Measurements from ENCODE around the gene ZNF433. TPM values are rescaled to one million over a fixed set of nuclear protein-coding genes. Genes with fewer than 3 reads are reported as not detected.
"Not testable (repeated sequence)": the region's sequence is repeated elsewhere in the genome, so short reads cannot be mapped to it uniquely, and the experiment has no call there.

The ZNF433 gene
- total RNA-seq = 1 to 10 TPM; 1.4 to 1.8 TPM

- peak; percentile 76 to 82 for DNase-seq (ENCODE audit: low spot score in 2 of 2)
- ATAC-seq = peak; percentile 92 to 98
- H3K27ac Mint-ChIP-seq = peak within 1 kb of the TSS in 1 of 2 donors; percentile 81
- peaks cover 0 to 39% of the 10 kb centered on the region in 2 donors for H3K36me3 Mint-ChIP-seq
- H3K9me3 Mint-ChIP-seq = peaks cover 0 to 13% of the 10 kb centered on the region in 2 donors
Observed at GRCh38 chr19:12035220-12036172, at the start of gene ZNF433. ZNF433 (minus strand) TSS chr19:12035679; CDS start chr19:12035539, 140 bp downstream.

DNA sequence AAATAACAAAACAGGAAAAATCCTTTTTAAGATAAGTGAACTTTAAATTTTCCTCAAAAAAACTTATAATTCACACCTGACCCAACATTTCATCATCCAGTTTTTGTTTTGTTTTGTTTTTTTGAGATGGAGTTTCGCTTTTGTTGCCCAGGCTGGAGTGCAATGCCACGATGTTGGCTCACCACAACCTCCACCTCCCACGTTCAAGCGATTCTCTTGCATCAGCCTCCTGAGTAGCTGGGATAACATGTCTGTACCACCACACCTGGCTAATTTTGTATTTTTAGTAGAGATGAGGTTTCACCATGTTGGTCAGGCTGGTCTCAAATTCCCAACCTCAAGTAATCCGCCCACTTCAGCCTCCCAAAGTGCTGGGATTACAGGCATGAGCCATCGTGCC is 47.9 kb upstream of the ZNF433 start:
- ATAC-seq; DNase-seq (ENCODE audit: low spot score in 2 of 2); H3K27ac Mint-ChIP-seq; H3K9me3 Mint-ChIP-seq: not testable (repeated sequence)
- H3K36me3 Mint-ChIP-seq = peaks cover 15 to 30% of the 10 kb centered on the region in 2 donors

GRCh38 chr19:12077375-12077774 is 41.9 kb upstream of the ZNF433 start:
- Mint-ChIP-seq H3K36me3 (peaks cover 55 to 80% of the 10 kb centered on the region in 2 donors), H3K9me3 (peaks cover 31 to 39% of the 10 kb centered on the region in 2 donors), H3K27ac (no peak overlapping the region)
- ATAC-seq (no peak), DNase-seq (ENCODE audit: low spot score in 2 of 2) (no peak)

DNA sequence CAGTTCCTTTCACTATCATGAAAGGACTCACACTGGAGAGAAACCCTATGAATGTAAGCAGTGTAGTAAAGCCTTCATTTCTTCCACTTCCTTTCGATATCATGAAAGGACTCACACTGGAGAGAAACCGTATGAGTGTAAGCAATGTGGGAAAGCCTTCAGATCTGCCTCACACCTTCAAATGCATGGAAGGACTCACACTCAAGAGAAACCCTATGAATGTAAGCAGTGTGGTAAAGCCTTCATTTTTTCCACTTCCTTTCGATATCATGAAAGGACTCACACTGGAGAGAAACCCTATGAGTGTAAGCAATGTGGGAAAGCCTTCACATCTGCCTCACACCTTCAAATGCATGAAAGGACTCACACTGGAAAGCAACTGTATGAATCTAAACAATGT is 40.9 kb upstream of the ZNF433 start:
- peaks cover 31 to 39% of the 10 kb centered on the region in 2 donors for H3K9me3 Mint-ChIP-seq
- H3K27ac Mint-ChIP-seq; ATAC-seq; DNase-seq (ENCODE audit: low spot score in 2 of 2): not testable (repeated sequence)
- peaks cover 52 to 77% of the 10 kb centered on the region in 2 donors for H3K36me3 Mint-ChIP-seq

DNA sequence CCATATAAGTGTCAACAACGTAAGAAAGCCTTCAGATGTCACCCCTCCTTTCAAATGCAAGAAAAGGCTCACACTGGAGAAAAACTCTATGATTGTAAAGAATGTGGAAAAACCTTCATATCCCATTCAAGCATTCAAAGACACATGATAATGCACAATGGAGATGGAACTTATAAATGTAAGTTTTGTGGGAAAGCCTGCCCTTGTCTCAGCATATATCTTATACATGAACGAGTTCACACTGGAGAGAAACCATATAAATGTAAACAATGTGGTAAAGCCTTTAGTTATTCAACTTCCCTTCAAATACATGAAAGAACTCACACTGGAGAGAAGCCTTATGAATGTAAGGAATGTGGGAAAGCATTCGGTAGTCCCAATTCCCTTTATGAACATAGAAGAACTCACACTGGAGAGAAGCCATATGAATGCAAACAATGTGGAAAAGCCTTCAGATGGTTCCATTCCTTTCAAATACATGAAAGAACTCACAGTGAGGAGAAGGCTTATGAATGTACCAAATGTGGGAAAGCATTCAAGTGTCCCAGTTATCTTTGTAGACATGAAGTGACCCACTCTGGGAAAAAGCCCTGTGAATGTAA is 40.2 kb upstream of the ZNF433 start:
- ATAC-seq (no peak), DNase-seq (ENCODE audit: low spot score in 2 of 2) (no peak)
- peaks cover 34 to 37% of the 10 kb centered on the region in 2 donors for H3K9me3 Mint-ChIP-seq
- peaks cover 52 to 78% of the 10 kb centered on the region in 2 donors for H3K36me3 Mint-ChIP-seq
- H3K27ac Mint-ChIP-seq = no peak overlapping the region

- H3K9me3 Mint-ChIP-seq = peaks cover 4 to 7% of the 10 kb centered on the region in 2 donors
Observed at GRCh38 chr19:12064590-12065538, 29.4 kb upstream of the ZNF433 start, which contains the start of gene ZNF844. ZNF844 (plus strand) TSS chr19:12064731; CDS start chr19:12064874, 143 bp downstream.

DNA sequence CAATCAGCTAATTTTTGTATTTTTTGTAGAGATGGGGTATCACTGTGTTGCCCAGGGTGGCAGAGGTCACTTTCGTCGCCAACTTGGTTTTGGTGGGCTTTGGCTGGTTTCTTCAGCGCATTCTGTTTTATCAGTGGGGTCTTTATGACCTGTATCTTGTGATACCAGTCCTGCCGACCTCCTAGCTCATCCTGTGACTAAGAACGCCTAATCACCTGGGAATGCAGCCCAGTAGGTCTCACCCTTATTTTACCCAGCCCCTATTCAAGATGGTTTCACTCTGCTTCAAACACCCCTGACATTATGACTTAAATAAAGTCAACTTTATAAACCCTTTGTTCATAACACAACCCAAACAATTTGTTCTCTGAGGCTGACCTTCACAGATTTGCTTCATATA is 20.3 kb upstream of the ZNF433 start:
- no peak overlapping the region for H3K27ac Mint-ChIP-seq
- H3K9me3 Mint-ChIP-seq = no peaks in the 10 kb centered on the region
- ATAC-seq (no peak), DNase-seq (ENCODE audit: low spot score in 2 of 2) (no peak)
- H3K36me3 Mint-ChIP-seq = peaks cover 5 to 11% of the 10 kb centered on the region in 2 donors

More at GRCh38 chr19:12064590-12065538, 29.4 kb upstream of the ZNF433 start, which contains the start of gene ZNF844:
- DNase-seq (ENCODE audit: low spot score in 2 of 2) = peak; percentile 78 to 93
- peaks cover 11 to 24% of the 10 kb centered on the region in 2 donors for H3K36me3 Mint-ChIP-seq
- H3K27ac Mint-ChIP-seq = peak within 1 kb of the TSS in 1 of 2 donors; percentile 89
- peak; percentile 87 to 95 for ATAC-seq

- Mint-ChIP-seq H3K36me3 (peaks cover 5 to 16% of the 10 kb centered on the region in 2 donors), H3K27ac (peak within 1 kb of the TSS; percentile 18 to 75), H3K9me3 (no peaks in the 10 kb centered on the region)
- DNase-seq (ENCODE audit: low spot score in 2 of 2) = peak; percentile 67 to 80
- ATAC-seq = peak; percentile 93 to 94
Observed at GRCh38 chr19:12052497-12053169, 17.2 kb upstream of the ZNF433 start, which contains the start of gene ZNF878. ZNF878 (minus strand) TSS chr19:12052961; CDS start chr19:12052801, 160 bp downstream.

DNA sequence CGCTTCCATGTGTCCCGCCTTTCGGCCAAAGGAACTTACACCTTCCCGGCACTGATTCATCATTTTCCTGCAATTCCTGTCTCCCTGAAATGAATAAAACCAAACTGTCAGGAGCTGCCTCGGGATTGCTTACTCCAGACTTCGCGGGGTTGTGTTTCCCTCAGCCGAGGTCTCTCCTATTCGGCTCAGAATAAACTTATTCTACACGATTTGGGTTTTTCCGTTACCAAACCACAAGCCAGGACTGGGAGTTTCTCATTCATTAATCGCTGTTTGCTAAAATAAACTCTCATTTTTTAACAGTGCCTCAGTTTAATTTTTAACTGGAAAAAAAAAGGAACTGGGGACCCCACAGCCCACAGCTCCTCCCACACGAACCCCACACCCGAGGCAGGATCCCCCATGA is 16.6 kb upstream of the ZNF433 start:
- peaks cover 5 to 16% of the 10 kb centered on the region in 2 donors for H3K36me3 Mint-ChIP-seq
- ATAC-seq = no peak
- peak overlapping the region; percentile 18 to 57 for H3K27ac Mint-ChIP-seq
- no peaks in the 10 kb centered on the region for H3K9me3 Mint-ChIP-seq
- no peak for DNase-seq (ENCODE audit: low spot score in 2 of 2)

GRCh38 chr19:12047868-12048267 is 12.4 kb upstream of the ZNF433 start:
- ATAC-seq = no peak
- H3K27ac Mint-ChIP-seq = no peak overlapping the region
- peaks cover 13 to 25% of the 10 kb centered on the region in 2 donors for H3K9me3 Mint-ChIP-seq
- DNase-seq (ENCODE audit: low spot score in 2 of 2) = no peak
- peaks cover 35 to 45% of the 10 kb centered on the region in 2 donors for H3K36me3 Mint-ChIP-seq

GRCh38 chr19:12043752-12044422 is 8.4 kb upstream of the ZNF433 start:
- H3K9me3 Mint-ChIP-seq = peaks cover 16 to 30% of the 10 kb centered on the region in 2 donors
- peaks cover 40 to 50% of the 10 kb centered on the region in 2 donors for H3K36me3 Mint-ChIP-seq
- DNase-seq (ENCODE audit: low spot score in 2 of 2) = no peak
- H3K27ac Mint-ChIP-seq = no peak overlapping the region
- no peak for ATAC-seq

DNA sequence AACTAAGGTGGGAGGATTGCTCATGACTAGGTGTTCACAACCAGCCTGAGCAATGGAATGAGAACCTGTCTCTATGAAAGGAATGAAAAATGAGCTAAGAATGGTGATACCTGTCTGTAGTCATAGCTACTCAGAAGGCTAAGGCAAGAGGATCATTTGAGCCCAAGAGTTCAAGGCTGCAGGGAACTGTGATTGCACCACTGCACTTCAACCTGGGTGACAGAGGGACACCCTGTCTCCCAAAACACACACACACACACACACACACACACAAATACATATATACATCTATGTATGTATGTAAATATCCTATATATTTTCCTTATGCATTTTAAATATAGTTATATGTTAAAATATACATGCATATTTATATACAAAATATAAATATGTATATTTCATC is 7.4 kb upstream of the ZNF433 start:
- DNase-seq (ENCODE audit: low spot score in 2 of 2) (no peak), ATAC-seq (no peak)
- H3K27ac Mint-ChIP-seq = no peak overlapping the region
- peaks cover 16 to 30% of the 10 kb centered on the region in 2 donors for H3K9me3 Mint-ChIP-seq
- H3K36me3 Mint-ChIP-seq = peaks cover 40 to 52% of the 10 kb centered on the region in 2 donors

DNA sequence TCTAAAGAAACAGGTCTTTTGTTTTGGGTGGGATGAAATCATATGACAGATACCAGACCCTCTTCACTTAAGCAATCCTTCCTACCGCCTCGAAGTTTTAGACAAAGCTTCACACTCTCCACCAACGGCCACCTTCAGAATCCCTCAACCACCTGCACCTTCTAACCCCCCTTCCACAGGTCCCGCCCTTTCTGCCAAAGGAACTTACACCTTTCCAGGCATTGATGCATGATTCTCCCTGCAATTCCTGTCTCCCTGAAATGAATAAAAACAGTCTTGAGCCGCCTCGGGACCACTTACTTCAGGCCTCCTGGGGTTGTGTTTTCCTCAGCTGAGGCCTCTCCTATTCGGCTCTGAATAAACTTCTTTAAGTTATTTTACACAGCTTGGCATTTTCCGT is 859 bp downstream of the ZNF433 start:
- no peak overlapping the region for H3K27ac Mint-ChIP-seq
- peaks cover 0 to 15% of the 10 kb centered on the region in 2 donors for H3K9me3 Mint-ChIP-seq
- peaks cover 0 to 40% of the 10 kb centered on the region in 2 donors for H3K36me3 Mint-ChIP-seq
- ATAC-seq = no peak
- DNase-seq (ENCODE audit: low spot score in 2 of 2) = no peak

DNA sequence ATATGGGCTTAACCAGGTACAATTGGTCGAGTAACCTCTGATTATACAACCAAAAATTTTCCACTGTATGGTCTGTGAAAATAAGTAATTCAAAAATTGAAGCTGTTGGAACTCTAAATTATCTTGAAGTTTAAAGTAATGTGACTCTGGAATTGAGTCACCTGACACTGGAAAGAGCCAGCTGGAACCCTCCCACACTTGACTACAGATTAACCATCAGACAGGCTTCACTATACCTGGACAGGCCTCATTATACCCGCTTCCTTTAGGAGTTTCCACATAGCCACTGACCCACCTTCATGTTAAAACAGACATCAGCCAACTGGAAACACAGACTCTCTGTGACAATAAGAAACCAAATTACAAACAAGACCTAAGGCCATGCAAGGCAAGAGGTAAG is 1.3 kb downstream of the ZNF433 start:
- Mint-ChIP-seq H3K36me3 (peaks cover 0 to 40% of the 10 kb centered on the region in 2 donors), H3K27ac (peak overlapping the region in 1 of 2 donors; percentile 25)

GRCh38 chr19:12015753-12016116 is 19.7 kb downstream of the ZNF433 start:
- ATAC-seq = no peak
- H3K27ac Mint-ChIP-seq = no peak overlapping the region
- DNase-seq (ENCODE audit: low spot score in 2 of 2) = no peak
- peaks cover 33 to 42% of the 10 kb centered on the region in 2 donors for H3K9me3 Mint-ChIP-seq
- peaks cover 54 to 74% of the 10 kb centered on the region in 2 donors for H3K36me3 Mint-ChIP-seq

More for the DNA sequence above, 1.3 kb downstream of the ZNF433 start:
- DNase-seq (ENCODE audit: low spot score in 2 of 2) = no peak
- H3K9me3 Mint-ChIP-seq = peaks cover 0 to 15% of the 10 kb centered on the region in 2 donors
- no peak for ATAC-seq

Data from activated naive CD4-positive, alpha-beta T cell treated with anti-CD3 and anti-CD28 coated beads, Interleukin-2, amount 50 U/mL, for 72 hours (primary cell).